ENCODE results near the gene MYH14.

MYH14 gene

GRCh38 chr19:50300051-50300450 is 96.6 kb downstream of the MYH14 start:
- no peak for DNase-seq

GRCh38 chr19:50300814-50301606 is 97.6 kb downstream of the MYH14 start:
- DNase-seq = no peak

- no peak for DNase-seq
Observed at GRCh38 chr19:50301607-50301971, 98.2 kb downstream of the MYH14 start.

- DNase-seq = no peak
Observed at GRCh38 chr19:50303558-50303957, 100.1 kb downstream of the MYH14 start.

- no peak for DNase-seq
Observed at GRCh38 chr19:50308991-50309390, 105.6 kb downstream of the MYH14 start.

GRCh38 chr19:50309396-50310125 is 106.1 kb downstream of the MYH14 start:
- no peak for DNase-seq

GRCh38 chr19:50310759-50311465 is 107.5 kb downstream of the MYH14 start:
- DNase-seq = no peak

GRCh38 chr19:50311723-50312635 is 108.6 kb downstream of the MYH14 start:
- no peak for DNase-seq

- no peak for DNase-seq
Observed at GRCh38 chr19:50312967-50313811, 109.8 kb downstream of the MYH14 start.

- no peak for DNase-seq
Observed at GRCh38 chr19:50313812-50314536, 110.6 kb downstream of the MYH14 start.

- no peak for DNase-seq
Observed at GRCh38 chr19:50314724-50315708, 111.6 kb downstream of the MYH14 start.

GRCh38 chr19:50315773-50316448 is 112.5 kb downstream of the MYH14 start:
- no peak for DNase-seq

- no peak for DNase-seq
Observed at GRCh38 chr19:50317115-50317514, 113.7 kb downstream of the MYH14 start.

GRCh38 chr19:50318438-50318837 is 115.0 kb downstream of the MYH14 start:
- no peak for DNase-seq

- no peak for DNase-seq
Observed at GRCh38 chr19:50319156-50319555, 115.7 kb downstream of the MYH14 start.

GRCh38 chr19:50320051-50320450 is 116.6 kb downstream of the MYH14 start:
- no peak for DNase-seq

GRCh38 chr19:50320596-50320995 is 117.2 kb downstream of the MYH14 start:
- DNase-seq = no peak

- DNase-seq = no peak
Observed at GRCh38 chr19:50321831-50322230, 118.4 kb downstream of the MYH14 start.

- no peak for DNase-seq
Observed at GRCh38 chr19:50322234-50322633, 118.8 kb downstream of the MYH14 start.

All from activated CD4-positive, alpha-beta T cell treated with anti-CD3 and anti-CD28 coated beads, Interleukin-2, amount 50 U/mL, for 1 hour (primary cell).